Vagina (tissue), 2 donors: ENCODE data around the gene CCR6. TPM values are rescaled to one million over a fixed set of nuclear protein-coding genes. Genes with fewer than 3 reads are reported as not detected.

ENCODE experiments used
- DNase-seq, 2 donors: peaks; one replicate each; pipeline ENCODE4 v3.0.0-alpha.2; 2017; ENCODE audit errors: extremely low spot score in 2 of 2
- H3K27ac ChIP-seq: fragments of 200-600 bp; sonication (generic); one replicate; pipeline ENCODE4 v1.5.1; 2019
- H3K27me3 ChIP-seq: fragments of 200-600 bp; sonication (generic); one replicate; pipeline ENCODE4 v1.5.1; 2019
- H3K36me3 ChIP-seq, 2 donors: fragments of 200-600 bp; sonication (generic); one replicate each; pipeline ENCODE4 v1.5.1; 2017 to 2019
- H3K4me1 ChIP-seq: fragments of 200-600 bp; sonication (generic); one replicate; pipeline ENCODE4 v1.5.1; 2019
- H3K4me3 ChIP-seq, 2 donors: fragments of 200-600 bp; sonication (generic); 1 replicate in 1 of 2; 2 replicates in 1 of 2; pipeline ENCODE4 v1.5.1; 2016 to 2019
- H3K9me3 ChIP-seq: fragments of 200-600 bp; sonication (generic); one replicate; pipeline ENCODE4 v1.5.1; 2019
- CTCF ChIP-seq, 3 experiments: fragments of 450-650 bp in 2 of 3; fragments of 200-600 bp in 1 of 3; sonication (generic) in 1 of 3; IDR thresholded peaks; one replicate each; pipeline ENCODE4 v1.5.1; 2017 to 2019; ENCODE audit warnings: antibody characterized with exemption in 3 of 3, mild to moderate bottlenecking in 2 of 3, moderate library complexity in 2 of 3
- POLR2A ChIP-seq, 2 donors: fragments of 450-650 bp; IDR thresholded peaks; one replicate each; pipeline ENCODE4 v1.6.1; 2017; ENCODE audit warnings: antibody characterized with exemption in 2 of 2, mild to moderate bottlenecking in 2 of 2, moderate library complexity in 2 of 2
- POLR2AphosphoS5 ChIP-seq, 2 donors: sonication (generic); formaldehyde crosslinking; IDR thresholded peaks; one replicate each; pipeline ENCODE4 v1.9.0; 2017; ENCODE audit warnings: antibody characterized with exemption in 2 of 2, mild to moderate bottlenecking in 2 of 2, low read depth in 1 of 2; ENCODE audit not compliant: insufficient read depth in 1 of 2
- intact Hi-C: fragments of 100-400 bp; cut with DNase I; formaldehyde crosslinking; loops from one replicate; pipeline ENCODE4 v1.15.1; 2023
- total RNA-seq: library from RNA; depleted of rRNA; stranded (reverse); fragments of >200 nt; gene quantifications from one replicate; pipeline ENCODE4 v1.2.3, GENCODE V29; 2016

The CCR6 gene
- total RNA-seq, 1 donor from 2014 or later = 1.2 TPM

- H3K4me3 ChIP-seq = no peak overlapping the region
- no peaks in the 10 kb centered on the region for H3K36me3 ChIP-seq
- H3K4me1 ChIP-seq = no peaks in the 10 kb centered on the region
- no peaks in the 10 kb centered on the region for H3K27me3 ChIP-seq
- intact Hi-C loops = no loop called here
- DNase-seq = no peak
- TF ChIP-seq CTCF (IDR thresholded peaks at IDR 0.05) = no peak
- no peak for TF ChIP-seq POLR2A (IDR thresholded peaks at IDR 0.05)
- no peak for TF ChIP-seq POLR2AphosphoS5 (IDR thresholded peaks at IDR 0.05; ENCODE audit: insufficient read depth in 1 of 2, low read depth in 1 of 2)
- no peak overlapping the region for H3K27ac ChIP-seq
- H3K9me3 ChIP-seq = no peaks in the 10 kb centered on the region
Measured at GRCh38 chr6:167108278-167108677, 14.6 kb upstream of the CCR6 start.

DNA sequence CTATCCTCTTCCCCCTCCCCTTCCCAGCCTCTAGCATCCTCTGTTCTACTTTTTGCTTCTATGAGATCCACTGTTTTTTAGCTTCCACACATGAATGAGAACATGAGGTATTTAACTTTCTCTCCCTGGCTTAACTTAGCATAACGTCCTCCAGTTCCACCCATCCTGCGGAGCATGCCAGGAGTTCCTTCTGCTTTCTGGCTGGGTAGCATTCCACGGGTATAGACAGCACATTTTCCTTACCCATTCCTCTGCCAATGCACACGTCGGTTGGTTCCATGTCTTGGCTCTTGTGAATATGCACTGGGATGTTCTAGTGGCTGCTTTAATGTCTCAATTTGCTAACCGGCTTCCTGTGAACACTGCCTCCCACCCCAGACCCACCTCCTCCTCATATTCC lies 13.2 kb upstream of the CCR6 start:
- intact Hi-C loops = no loop called here
- no peak for TF ChIP-seq POLR2A (IDR thresholded peaks at IDR 0.05)
- TF ChIP-seq POLR2AphosphoS5 (IDR thresholded peaks at IDR 0.05; ENCODE audit: insufficient read depth in 1 of 2, low read depth in 1 of 2) = no peak
- no peak for TF ChIP-seq CTCF (IDR thresholded peaks at IDR 0.05)
- Histone ChIP-seq H3K27me3 (no peaks in the 10 kb centered on the region), H3K27ac (no peak overlapping the region), H3K9me3 (no peaks in the 10 kb centered on the region), H3K36me3 (no peaks in the 10 kb centered on the region), H3K4me3 (no peak overlapping the region), H3K4me1 (no peaks in the 10 kb centered on the region)
- DNase-seq = no peak

GRCh38 chr6:167111597-167111996 lies 11.3 kb upstream of the CCR6 start:
- no peak for DNase-seq

DNA sequence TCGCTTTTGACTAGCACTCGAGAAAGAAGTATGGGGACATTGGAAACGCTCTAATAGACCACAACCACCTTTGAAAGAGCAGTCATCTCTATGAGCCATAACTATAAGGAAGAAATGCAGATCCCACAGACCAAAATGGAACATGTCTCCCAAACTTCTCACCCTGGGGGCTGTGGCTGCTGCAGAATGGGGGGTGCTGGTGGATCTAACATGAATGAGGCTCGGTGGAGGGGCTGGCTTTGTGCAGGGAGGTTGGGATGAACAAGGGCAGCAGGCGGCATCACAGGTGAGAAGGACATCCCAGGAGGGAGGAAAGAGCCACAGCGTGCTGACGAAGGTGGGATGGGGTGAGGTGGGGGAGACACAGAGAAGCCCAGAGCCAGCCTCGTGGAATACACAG lies 10.5 kb upstream of the CCR6 start:
- Histone ChIP-seq H3K4me3 (no peak overlapping the region), H3K27ac (no peak overlapping the region), H3K27me3 (no peaks in the 10 kb centered on the region), H3K4me1 (no peaks in the 10 kb centered on the region), H3K9me3 (no peaks in the 10 kb centered on the region), H3K36me3 (no peaks in the 10 kb centered on the region)
- no peak for DNase-seq
- TF ChIP-seq CTCF (IDR thresholded peaks at IDR 0.05) = no peak
- TF ChIP-seq POLR2AphosphoS5 (IDR thresholded peaks at IDR 0.05; ENCODE audit: insufficient read depth in 1 of 2, low read depth in 1 of 2) = no peak
- no peak for TF ChIP-seq POLR2A (IDR thresholded peaks at IDR 0.05)
- intact Hi-C loops = no loop called here

More at GRCh38 chr6:167111597-167111996, 11.3 kb upstream of the CCR6 start:
- H3K36me3 ChIP-seq = no peaks in the 10 kb centered on the region
- H3K4me1 ChIP-seq = no peaks in the 10 kb centered on the region
- H3K27me3 ChIP-seq = no peaks in the 10 kb centered on the region
- intact Hi-C loops = no loop called here
- H3K27ac ChIP-seq = no peak overlapping the region
- no peak overlapping the region for H3K4me3 ChIP-seq
- no peak for TF ChIP-seq POLR2AphosphoS5 (IDR thresholded peaks at IDR 0.05; ENCODE audit: insufficient read depth in 1 of 2, low read depth in 1 of 2)
- TF ChIP-seq CTCF (IDR thresholded peaks at IDR 0.05) = no peak
- TF ChIP-seq POLR2A (IDR thresholded peaks at IDR 0.05) = no peak
- H3K9me3 ChIP-seq = no peaks in the 10 kb centered on the region

GRCh38 chr6:167113047-167113754 lies 9.7 kb upstream of the CCR6 start:
- H3K9me3 ChIP-seq = no peaks in the 10 kb centered on the region
- no peaks in the 10 kb centered on the region for H3K27me3 ChIP-seq
- intact Hi-C loops = no loop called here
- no peak overlapping the region for H3K4me3 ChIP-seq
- H3K36me3 ChIP-seq = no peaks in the 10 kb centered on the region
- DNase-seq = no peak
- H3K27ac ChIP-seq = no peak overlapping the region
- no peak for TF ChIP-seq POLR2AphosphoS5 (IDR thresholded peaks at IDR 0.05; ENCODE audit: insufficient read depth in 1 of 2, low read depth in 1 of 2)
- TF ChIP-seq POLR2A (IDR thresholded peaks at IDR 0.05) = no peak
- TF ChIP-seq CTCF (IDR thresholded peaks at IDR 0.05) = no peak
- H3K4me1 ChIP-seq = no peaks in the 10 kb centered on the region
